ENCODE results near the gene TNS4. TPM values are rescaled to one million over a fixed set of nuclear protein-coding genes. Genes with fewer than 3 reads are reported as not detected.

The TNS4 gene
- total RNA-seq, 1 donor from 2014 or later, result 0.18 TPM

DNA sequence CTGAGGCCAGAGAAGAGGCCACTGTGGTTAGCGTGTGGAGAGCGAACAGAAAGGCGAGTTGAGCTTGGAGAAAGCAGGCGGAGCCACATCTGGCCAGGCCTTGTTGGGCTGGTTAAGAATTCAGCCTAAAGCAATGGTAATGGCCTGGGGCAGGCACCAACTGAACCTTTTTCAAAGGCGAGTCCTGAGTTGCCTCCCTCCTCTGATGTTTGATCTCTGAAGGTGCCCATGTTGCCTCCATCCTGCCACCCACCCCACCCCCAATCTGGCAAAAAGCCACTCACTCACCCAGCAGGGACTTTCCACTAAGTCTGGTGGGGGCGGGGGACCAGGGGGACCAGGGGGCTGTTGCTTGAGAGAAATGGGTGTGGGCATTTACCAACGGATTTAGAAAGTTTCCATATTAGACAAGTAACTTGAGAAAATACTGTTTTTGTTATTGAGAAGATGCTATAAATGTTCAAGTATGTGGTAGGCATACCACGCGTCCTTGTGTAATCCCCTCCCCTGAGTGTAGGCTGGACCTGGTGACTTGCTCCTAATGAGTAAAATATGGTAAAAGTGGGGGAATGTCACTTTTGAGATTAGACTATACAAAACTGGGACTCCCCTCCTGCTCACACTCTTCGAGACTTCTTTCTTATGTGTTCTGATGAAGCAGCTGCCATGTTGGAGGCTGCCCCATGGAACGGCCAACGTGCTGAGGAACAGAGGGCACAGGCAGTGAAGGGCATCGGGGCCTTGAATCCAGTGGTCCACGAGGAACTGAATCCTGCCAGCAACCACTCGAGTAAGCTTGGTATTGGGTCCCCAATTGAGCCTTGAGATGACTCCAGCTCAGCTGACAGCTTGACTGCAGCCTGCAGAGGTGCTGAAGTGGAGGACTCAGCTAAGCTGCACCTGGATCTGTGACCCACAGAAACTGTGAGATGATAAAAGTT lies 29.9 kb upstream of the TNS4 start:
- Mint-ChIP-seq H3K27ac (peak overlapping the region; percentile 93), H3K36me3 (ENCODE audit: low read depth) (no peaks in the 10 kb centered on the region), H3K4me1 (peaks cover 61% of the 10 kb centered on the region), H3K4me3 (peak overlapping the region; percentile 42), H3K27me3 (no peaks in the 10 kb centered on the region), H3K9me3 (no peaks in the 10 kb centered on the region)
- intact Hi-C loops (cut with micrococcal nuclease), result loop anchor here (1.0 to 5.0 kb wide), 3 partner anchors 15 to 1116 kb away; partner anchors contain the start of gene TOP2A
- TF ChIP-seq, protein P1, sequence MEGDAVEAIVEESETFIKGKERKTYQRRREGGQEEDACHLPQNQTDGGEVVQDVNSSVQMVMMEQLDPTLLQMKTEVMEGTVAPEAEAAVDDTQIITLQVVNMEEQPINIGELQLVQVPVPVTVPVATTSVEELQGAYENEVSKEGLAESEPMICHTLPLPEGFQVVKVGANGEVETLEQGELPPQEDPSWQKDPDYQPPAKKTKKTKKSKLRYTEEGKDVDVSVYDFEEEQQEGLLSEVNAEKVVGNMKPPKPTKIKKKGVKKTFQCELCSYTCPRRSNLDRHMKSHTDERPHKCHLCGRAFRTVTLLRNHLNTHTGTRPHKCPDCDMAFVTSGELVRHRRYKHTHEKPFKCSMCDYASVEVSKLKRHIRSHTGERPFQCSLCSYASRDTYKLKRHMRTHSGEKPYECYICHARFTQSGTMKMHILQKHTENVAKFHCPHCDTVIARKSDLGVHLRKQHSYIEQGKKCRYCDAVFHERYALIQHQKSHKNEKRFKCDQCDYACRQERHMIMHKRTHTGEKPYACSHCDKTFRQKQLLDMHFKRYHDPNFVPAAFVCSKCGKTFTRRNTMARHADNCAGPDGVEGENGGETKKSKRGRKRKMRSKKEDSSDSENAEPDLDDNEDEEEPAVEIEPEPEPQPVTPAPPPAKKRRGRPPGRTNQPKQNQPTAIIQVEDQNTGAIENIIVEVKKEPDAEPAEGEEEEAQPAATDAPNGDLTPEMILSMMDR (IDR thresholded peaks at IDR 0.05), result no peak
- POLR2A ChIA-PET, result interaction anchor here (0.5 to 40.7 kb wide), 12 partner anchors 8 to 1012 kb away, joined by 3 to 1450 read pairs (median 8); partner anchors contain the start of genes CASC3, CCR7 and IGFBP4
- ATAC-seq (ENCODE audit: low read depth) (peak; percentile 26), DNase-seq (no peak)
- CTCF ChIA-PET, result interaction anchor here (0.9 to 6.8 kb wide), 20 partner anchors 10 to 229 kb away, joined by 3 to 112 read pairs (median 12); partner anchors contain the start of genes IGFBP4 and TOP2A

DNA sequence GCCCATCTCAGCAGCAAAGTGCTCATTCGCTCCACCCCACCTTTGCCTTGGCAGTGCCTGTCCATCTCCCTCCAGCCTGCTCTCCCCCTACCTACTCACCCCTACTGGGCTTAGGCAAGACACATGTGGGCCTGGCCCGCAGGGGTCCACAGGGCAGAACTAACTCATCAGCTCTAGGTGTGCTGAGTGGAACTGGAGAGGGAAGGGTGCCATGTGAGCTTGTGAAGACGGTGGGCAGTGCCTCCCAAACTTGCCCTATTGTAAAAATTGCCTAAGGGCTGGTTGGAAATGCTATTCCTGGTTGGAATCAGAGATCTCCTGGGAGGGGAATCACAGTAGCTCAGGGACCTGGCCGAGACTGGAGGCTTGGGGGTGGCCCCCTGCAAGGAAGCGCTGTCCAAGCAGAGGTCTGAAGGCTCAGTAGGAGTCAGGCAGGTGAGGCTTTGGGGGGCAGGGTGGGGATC lies 29.1 kb upstream of the TNS4 start:
- CTCF ChIA-PET, result interaction anchor here (1.9 to 6.8 kb wide), 3 partner anchors 54 to 88 kb away, joined by 6 to 111 read pairs (median 64); partner anchors contain the start of gene IGFBP4
- POLR2A ChIA-PET, result interaction anchor here (0.6 to 40.7 kb wide), 6 partner anchors 13 to 133 kb away, joined by 4 to 1450 read pairs (median 44); partner anchors contain the start of genes CCR7 and IGFBP4
- Mint-ChIP-seq H3K4me3 (peak overlapping the region; percentile 35), H3K9me3 (no peaks in the 10 kb centered on the region), H3K27ac (peak overlapping the region; percentile 93), H3K27me3 (no peaks in the 10 kb centered on the region), H3K4me1 (peaks cover 53% of the 10 kb centered on the region), H3K36me3 (ENCODE audit: low read depth) (peaks cover 4% of the 10 kb centered on the region)
- no peak for DNase-seq
- intact Hi-C loops (cut with micrococcal nuclease), result loop anchor here (5.0 kb wide), 2 partner anchors 113 to 1117 kb away; partner anchors contain the start of gene TOP2A
- TF ChIP-seq, protein P1 (IDR thresholded peaks at IDR 0.05), result no peak
- no peak for ATAC-seq (ENCODE audit: low read depth)

DNA sequence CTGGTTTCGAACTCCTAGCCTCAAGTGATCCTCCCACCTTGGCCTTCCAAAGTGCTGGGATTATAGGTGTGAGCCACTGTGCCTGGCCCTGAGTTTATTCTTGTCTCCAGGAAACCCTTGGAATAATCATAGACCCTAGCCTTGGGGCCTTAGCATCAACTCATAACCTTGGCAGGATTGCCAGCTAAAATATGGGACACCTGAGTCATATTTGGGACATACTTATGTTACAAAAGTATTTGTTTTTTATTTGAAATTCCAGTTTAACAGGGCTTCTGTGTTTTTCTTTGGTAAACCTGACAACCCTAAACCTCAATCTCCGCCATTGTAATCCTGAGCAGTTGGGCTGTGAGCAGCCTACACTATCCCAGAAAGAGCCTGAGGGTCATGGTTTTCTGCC lies 28.6 kb upstream of the TNS4 start:
- Mint-ChIP-seq H3K36me3 (ENCODE audit: low read depth) (peaks cover 8% of the 10 kb centered on the region), H3K9me3 (peaks cover 4% of the 10 kb centered on the region), H3K27ac (peak overlapping the region; percentile 93), H3K4me3 (no peak overlapping the region), H3K27me3 (no peaks in the 10 kb centered on the region), H3K4me1 (peaks cover 48% of the 10 kb centered on the region)
- no peak for DNase-seq
- intact Hi-C loops (cut with micrococcal nuclease), result loop anchor here (5.0 kb wide), 2 partner anchors 113 to 1117 kb away; partner anchors contain the start of gene TOP2A
- ChIA-PET POLR2A (interaction anchor here (0.6 to 40.7 kb wide), 4 partner anchors 13 to 133 kb away, joined by 4 to 1450 read pairs (median 44); partner anchors contain the start of genes CCR7 and IGFBP4), CTCF (interaction anchor here (6.7 to 6.8 kb wide), 2 partner anchors 54 to 88 kb away, joined by 64 to 111 read pairs; partner anchors contain the start of gene IGFBP4)
- ATAC-seq (ENCODE audit: low read depth), result no peak
- TF ChIP-seq, protein P1 (IDR thresholded peaks at IDR 0.05), result no peak

DNA sequence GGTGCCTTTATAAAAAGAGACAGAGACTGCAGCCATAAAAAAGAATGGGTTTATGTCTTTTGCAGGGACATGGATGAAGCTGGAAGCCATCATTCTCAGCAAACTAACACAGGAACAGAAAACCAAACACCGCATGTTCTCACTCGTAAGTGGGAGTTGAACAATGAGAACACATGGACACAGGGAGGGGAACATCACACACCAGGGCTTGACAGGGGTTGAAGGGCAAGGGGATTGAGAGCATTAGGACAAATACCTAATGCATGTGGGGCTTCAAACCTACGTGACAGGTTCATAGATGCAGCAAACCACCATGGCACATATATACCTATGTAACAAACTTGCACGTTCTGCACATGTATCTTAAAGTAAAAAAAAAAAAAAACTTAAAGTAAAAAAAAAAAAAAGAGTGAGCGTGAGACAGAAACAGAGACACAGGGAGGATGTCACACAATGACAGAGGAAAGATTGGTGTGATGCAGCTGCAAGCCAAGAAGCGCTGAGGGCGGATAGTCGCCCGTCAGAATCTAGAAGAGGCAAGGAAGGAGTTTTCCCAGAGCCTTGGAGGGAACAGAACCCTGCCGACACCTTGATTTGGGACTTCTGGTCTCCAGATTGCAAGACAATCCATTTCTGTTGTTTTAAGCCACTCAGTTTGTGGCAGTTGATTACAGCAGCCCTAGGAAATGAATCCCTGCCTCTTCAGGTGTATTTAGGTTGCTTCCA lies 27.4 kb upstream of the TNS4 start:
- ATAC-seq (ENCODE audit: low read depth) (no peak), DNase-seq (no peak)
- Mint-ChIP-seq H3K36me3 (ENCODE audit: low read depth) (peaks cover 19% of the 10 kb centered on the region), H3K4me3 (no peak overlapping the region), H3K27ac (no peak overlapping the region), H3K9me3 (peaks cover 10% of the 10 kb centered on the region), H3K4me1 (peaks cover 38% of the 10 kb centered on the region), H3K27me3 (no peaks in the 10 kb centered on the region)
- POLR2A ChIA-PET, result interaction anchor here (0.7 to 40.7 kb wide), 5 partner anchors 12 to 286 kb away, joined by 4 to 1450 read pairs (median 7); partner anchors contain the start of gene CCR7
- CTCF ChIA-PET, result interaction anchor here (6.8 kb wide), 1 partner anchor 53 kb away, joined by 64 read pairs; no protein-coding TSS in a partner anchor
- intact Hi-C loops (cut with micrococcal nuclease), result no loop called here
- TF ChIP-seq, protein P1 (IDR thresholded peaks at IDR 0.05), result no peak

Measured in activated B cell treated with CpG ODN at 0.5 μM for 24 hours (primary cell).